ENCODE results near the gene SAMD4A.
"Not testable (repeated sequence)": the region's sequence is repeated elsewhere in the genome, so short reads cannot be mapped to it uniquely, and the experiment has no call there.

Gene SAMD4A

DNA sequence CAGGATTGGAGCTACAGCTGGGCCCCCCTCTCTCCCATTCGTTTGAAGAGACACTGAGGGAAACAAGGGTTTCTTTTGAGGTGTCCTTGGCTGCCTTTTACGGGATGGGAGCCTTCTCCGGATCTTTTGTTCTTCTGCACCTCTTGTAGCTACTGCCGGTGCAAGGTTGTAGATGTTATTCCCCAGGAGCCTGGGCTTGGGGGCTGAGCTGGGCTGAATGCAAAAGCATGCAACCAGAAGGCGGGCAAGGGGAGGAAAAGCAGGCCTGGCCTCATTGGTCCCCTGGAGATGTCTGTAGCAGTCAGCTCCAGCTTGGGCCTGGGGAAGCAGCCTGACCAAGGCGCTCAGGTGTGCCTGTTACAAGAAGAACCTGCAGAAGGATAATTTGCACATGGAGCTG lies 225.4 kb downstream of the SAMD4A start:
- DNase-seq (ENCODE audit: low read depth in 2 of 3, low spot score in 1 of 3): no peak

DNA sequence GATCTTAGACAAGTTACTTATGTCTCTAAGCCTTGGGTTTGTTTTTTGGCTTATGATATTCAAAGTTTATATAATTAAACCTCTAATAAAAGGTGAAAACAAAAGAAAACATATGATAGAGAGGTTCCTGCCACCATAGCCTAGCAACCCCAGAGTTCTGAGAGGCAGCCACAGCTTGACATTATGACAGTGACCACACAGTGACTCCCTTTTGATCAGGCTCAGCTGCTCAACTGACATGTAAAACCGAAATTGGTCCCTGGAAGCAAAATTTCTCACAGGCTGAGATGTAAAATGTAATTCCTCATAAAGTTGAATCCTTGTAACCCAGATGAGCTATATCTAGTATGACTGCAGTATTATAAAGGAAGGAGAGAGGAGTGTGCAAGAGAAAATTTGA lies 227.2 kb downstream of the SAMD4A start:
- no peak for DNase-seq (ENCODE audit: low read depth in 2 of 3, low spot score in 1 of 3)

DNA sequence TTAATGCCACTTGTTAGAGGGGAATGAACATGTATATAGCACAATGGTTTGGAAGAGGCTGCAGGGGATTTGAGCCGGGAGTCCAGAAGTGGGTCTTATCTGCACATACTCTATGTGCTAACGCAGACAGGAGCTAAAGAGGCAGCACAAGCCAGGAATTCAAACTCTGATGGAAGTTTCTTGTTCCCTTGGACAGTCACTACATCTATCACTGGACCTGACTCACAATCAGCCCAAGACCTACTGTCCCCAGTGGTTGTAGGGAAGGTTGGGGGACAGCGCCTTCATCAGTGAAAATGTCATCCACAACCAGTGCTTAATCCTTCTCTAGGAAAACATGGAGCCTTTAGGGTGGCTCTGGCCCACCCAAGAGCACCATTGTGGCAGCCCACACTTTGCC lies 227.9 kb downstream of the SAMD4A start:
- DNase-seq (ENCODE audit: low read depth in 2 of 3, low spot score in 1 of 3): no peak

DNA sequence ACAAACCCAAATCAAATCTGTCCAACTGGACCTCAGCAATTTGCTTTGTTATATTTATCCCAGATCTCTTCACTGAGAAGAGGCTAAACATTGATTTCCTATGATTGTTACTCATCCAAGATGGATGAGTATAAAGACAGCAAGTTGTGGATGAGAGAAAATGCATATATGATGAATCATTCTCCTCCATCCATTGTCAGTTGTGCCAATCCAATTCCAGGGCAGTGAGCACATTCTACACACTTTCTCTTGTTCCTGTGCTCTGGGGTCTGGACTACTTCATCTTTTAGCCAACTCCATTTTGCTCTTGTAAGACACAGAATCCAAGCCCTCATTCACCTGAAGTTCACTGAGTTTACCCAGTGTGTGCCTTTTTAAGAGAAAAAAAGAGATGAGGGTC lies 230.0 kb downstream of the SAMD4A start:
- no peak for DNase-seq (ENCODE audit: low read depth in 2 of 3, low spot score in 1 of 3)

DNA sequence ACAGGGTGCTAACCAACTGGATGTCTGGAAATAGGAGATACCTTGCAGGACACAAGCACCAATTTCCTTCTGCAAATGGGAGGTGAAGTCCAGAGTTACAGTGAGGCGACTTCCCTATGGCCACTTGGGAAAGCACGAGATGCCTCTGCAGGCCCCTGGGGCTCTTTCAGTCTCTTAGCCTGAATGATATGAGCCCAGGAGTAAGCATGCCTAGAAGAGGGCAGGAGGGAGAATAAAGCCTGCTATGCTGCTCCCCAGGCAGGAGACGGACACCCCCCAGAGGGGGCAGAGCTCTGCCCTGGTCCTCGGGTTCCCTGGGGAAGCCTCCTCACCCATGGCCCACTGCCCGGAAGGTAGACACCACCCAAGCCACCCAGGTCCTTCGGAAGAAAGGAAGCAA lies 230.6 kb downstream of the SAMD4A start:
- no peak for DNase-seq (ENCODE audit: low read depth in 2 of 3, low spot score in 1 of 3)

DNA sequence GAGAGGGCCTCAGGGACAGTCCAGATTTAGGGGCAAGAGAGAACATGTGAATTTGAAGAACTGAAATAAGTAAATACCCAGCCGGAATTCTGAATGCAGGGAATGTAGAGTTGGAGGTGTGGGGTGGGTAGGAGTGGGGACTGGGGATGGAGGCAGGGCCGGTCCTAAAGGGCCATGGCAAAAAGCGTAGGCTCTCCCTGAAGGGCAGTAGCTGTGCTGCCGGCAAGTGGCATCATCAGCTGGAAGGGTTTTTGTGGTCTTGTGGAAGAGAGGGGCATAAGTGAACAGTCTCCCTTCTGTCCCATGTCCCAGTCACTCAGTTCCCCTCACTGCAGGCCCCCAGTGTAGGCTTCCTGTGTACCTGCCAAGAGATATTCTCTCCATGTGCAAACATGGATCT lies 231.1 kb downstream of the SAMD4A start:
- DNase-seq (ENCODE audit: low read depth in 2 of 3, low spot score in 1 of 3): no peak

DNA sequence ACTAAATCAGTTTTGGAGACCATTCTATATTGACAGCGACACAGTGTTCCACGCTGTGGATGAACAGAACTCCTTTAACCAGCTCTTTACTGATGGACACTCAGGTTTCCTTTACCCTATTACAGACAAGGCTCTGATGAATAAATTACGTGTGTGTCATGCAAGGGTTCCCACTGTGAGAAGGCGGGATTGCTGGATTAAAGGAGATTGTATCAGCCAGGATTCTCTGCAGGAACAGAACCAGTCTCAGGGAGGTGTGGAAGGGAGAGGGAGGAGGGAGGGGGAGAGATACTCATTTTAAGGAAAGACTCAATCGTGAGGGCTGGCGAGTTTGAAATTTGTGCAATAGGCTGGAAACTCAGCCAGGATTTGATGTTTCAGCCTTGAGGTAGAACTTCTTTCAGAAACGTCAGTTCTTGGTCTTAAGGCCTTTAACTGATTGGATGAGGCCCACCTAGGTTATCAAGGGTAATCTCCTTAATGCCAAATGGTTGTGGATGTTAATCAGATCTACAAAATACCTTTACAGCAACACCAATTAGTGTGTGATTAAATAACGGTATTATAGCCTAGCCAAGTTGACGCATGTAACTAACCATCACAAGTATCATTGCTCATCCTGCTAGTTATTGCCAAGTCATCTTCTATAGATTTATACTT lies 231.7 kb downstream of the SAMD4A start:
- no peak for DNase-seq (ENCODE audit: low read depth in 2 of 3, low spot score in 1 of 3)

DNA sequence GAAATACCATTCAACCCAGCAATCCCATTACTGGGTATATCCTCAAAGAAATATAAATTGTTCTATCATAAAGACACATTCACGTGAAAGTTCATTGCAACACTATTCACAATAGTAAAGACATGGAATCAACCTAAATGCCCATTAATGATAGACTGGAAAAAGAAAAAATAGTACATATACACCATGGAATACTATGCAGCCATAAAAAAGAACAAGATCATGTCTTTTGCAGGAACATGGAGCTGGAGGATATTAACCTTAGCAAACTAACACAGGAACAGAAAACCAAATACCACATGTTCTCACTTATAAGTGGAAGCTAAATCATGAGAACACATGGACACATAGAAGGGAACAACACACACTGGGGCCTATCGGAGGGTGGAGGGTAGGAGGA lies 234.6 kb downstream of the SAMD4A start:
- DNase-seq (ENCODE audit: low read depth in 2 of 3, low spot score in 1 of 3): not testable (repeated sequence)

DNA sequence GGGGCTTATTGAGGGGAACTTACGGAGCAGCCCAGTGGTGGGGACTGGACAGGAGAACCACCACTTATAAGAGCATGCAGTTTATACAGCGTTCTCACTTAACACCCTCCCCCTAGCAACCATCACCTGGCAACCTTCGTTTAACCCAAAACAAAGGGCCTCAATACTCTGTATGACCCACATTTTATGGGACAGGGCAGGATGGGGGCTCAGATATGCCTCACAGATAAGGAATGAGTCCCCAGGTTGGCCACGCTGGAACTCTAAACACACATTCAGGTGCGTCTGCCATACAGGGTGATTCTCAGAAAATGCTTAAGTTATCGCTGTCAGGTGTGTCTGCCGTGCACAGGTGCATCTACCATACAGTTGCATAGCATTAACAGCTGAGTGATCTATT lies 236.5 kb downstream of the SAMD4A start:
- DNase-seq (ENCODE audit: low read depth in 2 of 3, low spot score in 1 of 3): no peak

DNA sequence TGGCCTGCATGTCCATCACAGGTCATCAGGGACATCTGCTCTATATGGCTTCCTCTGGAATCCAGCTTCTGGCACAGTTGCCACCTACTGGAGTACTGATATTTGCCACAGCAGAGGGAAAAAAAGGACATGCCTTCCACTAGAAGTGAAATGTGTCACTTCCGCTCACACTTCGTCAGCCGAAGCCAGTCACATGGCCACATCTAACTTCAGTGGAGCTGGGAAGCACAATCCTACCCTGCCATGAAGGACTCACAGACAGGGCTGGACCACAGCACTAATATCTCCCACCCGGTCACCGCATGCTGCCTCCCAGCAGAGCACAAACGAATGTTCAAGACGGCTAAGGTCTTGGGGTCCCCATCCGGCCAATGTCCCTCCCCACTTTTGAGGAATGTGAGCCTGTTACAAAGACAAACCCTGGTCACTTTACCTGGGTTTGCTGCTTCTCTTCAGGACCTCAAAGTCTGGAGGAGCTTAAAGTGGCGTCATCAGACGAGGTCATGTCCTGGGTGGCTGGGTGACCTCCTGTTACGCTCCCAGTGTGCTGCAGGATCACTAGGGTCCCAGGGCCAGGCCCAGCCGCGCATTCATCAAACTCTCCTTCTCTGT lies 237.1 kb downstream of the SAMD4A start:
- DNase-seq (ENCODE audit: low read depth in 2 of 3, low spot score in 1 of 3): no peak

DNA sequence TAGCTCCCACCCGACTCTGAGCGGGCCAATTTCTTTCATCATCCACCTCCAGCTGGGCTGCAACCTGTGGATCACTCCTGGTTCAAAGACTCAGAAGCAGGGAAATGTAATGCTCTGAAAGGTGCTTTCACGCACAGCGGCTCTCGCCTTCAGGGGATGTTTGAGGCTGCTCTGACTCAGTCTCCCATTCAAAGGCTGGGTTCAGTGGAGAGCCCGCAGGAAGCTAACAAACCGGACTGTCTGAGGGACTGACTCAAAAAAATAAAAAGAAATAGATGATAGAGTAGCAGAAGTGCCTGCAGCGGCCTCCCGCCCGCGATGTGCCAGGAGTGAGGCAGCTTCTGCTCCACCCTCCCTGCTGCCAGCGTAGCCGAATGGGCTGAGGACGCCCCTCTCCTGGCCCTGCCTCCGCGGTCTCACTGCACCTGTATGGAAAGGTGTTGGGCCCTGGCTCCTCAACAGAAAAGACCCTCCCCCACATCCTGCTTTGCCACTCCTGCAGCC lies 237.7 kb downstream of the SAMD4A start:
- no peak for DNase-seq (ENCODE audit: low read depth in 2 of 3, low spot score in 1 of 3)

DNA sequence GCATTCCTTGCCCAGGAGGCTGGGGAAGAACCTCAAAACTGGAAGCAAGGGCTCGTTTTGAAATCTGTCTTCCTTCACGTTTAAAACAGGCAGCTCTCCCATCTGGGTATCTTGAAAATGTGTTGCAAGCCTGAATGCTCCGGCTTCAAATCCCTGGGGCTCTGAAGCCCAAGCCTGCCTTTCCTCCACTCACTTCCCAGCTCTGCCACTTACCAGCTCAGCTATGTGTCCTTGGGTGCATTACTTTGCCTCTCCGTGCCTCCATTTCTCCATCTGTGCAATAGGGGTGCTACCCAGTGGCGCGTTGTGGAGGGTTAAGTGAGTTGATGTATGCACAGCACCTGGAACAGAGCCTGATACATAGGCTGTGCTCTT lies 238.1 kb downstream of the SAMD4A start:
- DNase-seq (ENCODE audit: low read depth in 2 of 3, low spot score in 1 of 3): no peak

DNA sequence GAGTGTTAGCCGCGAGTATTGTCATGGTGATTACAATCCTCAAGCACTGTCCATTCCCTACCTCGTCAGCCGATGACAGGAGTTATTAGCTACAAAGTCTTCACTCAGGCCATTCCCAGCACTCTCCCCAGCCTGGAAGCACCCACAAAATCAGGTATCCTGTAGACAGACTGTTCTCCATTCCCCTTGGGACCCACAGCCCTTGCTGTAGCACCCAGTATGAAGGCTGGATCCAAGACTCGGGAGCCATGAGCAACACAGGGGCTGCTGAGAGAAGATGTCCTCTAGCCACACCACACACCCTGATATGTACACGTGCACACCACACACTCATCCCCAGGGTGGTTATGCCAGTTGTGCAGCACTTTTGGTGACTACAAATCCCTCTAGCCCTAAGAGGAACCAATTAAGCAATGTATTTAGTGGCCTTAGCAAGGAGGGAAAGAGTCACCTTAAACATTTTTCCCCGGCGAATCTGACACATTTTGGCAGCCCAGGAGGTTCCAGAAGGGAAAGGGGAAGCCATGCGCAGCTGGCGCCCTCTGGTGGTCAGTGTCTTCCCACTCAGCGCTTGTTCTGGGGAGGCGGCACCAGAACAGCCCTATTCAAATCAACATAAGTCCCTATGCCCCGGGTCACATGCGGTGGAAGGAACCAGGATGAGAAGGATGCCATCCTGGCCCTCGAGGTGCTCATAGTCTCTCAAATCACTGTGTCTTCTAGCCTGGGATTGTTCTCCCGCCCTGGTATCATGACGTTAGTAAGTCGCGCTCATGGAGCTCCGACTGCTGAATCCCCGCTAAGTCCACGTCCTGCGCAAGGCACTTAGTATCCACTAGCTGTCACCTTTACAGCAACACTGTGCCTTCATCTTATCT lies 238.8 kb downstream of the SAMD4A start:
- peak; percentile 62 to 79 (median 68) for DNase-seq (ENCODE audit: low read depth in 2 of 3, low spot score in 1 of 3)

DNA sequence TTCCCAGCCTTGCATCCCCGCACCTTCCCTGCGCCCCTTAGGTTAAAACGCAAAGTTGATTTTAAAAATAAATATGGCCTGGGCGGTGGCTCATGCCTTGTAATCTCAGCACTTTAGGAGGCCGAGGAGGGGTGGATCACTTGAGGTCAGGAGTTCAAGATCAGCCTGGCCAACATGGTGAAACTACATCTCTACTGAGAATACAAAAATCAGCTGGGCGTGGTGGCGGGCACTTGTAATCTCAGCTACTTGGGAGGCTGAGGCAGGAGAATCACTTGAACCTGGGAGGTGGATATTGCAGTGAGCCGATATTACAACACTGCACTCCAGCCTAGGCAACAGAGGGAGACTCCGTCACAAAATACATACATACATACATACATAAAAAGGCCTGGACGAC lies 239.7 kb downstream of the SAMD4A start:
- DNase-seq (ENCODE audit: low read depth in 2 of 3, low spot score in 1 of 3): no peak

DNA sequence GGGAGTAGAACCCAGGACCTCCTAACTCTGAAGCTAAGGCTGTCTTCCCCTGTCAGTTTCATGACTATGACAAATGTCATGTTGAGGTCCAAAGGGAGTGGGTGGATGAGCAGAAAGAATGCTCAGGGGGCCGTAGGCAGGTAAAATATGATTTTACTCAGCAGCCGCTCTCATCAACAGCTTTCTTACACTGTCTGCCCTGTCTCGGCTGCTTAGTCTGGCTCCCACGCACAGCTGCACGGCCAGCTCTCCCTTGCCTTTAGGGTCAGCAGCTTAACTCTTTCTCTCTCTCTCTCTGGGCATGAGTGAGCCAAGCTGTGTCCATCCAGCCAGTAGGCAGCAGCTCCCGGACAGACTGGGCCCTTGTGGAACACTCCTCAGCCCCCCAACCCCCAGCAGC lies 240.5 kb downstream of the SAMD4A start:
- DNase-seq (ENCODE audit: low read depth in 2 of 3, low spot score in 1 of 3): no peak

DNA sequence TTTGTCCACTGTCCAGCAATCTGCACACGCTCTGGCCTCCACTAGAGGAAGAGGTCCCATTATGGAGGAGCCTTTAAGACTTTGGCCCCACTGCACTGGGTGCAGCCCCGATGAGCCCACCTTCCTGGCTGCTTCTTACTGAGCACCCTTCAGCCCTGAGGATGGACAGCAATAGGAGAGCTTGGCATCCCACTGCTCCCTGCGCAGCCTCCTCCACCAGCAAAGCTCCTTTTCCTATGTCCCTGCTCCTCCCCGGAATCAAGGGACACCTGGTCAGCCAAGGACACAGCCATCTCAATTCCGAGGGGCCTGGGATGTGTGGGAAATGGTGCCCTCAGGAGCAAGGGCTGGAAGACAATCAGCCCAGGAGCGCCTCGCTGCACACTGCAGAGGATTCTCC lies 241.0 kb downstream of the SAMD4A start:
- DNase-seq (ENCODE audit: low read depth in 2 of 3, low spot score in 1 of 3): no peak

DNA sequence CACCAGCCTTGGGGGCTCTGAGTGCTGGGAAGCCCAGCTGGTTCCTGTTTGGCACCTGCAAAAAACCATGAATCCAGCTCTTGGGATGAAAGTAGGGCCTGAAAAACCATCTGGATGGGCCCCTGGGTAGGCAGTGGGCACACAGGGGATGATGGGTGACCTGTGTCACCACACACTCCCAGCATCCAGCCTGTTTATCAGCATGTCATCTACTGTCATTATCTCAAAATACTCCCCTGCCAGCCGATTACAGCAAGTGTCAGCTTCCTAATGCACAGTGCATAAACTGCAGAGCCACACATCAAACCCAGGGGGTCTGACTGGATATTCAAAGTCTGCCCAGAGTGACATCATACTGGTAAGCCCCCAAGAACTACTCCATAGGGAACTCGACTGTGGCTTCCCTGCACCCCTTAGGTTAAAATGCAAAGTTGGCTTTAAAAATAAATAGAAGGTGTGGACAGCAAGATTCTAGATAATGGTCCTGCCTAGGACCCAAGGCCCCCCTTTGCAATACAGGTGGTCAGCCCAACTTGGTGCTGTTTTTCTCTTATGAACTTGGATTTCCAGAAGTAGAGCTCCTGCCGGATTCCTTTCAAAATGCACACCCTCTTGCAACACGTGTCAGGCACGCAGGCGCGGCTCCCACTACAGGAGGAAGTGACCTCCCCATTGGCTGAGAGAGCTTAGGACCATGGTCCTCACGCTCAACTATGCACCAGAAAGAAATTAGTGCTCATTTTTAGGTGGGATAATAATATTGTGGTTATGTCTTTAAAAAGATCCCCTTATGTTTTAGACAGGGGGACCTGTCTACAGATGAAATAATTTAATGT lies 241.6 kb downstream of the SAMD4A start:
- DNase-seq (ENCODE audit: low read depth in 2 of 3, low spot score in 1 of 3): no peak

DNA sequence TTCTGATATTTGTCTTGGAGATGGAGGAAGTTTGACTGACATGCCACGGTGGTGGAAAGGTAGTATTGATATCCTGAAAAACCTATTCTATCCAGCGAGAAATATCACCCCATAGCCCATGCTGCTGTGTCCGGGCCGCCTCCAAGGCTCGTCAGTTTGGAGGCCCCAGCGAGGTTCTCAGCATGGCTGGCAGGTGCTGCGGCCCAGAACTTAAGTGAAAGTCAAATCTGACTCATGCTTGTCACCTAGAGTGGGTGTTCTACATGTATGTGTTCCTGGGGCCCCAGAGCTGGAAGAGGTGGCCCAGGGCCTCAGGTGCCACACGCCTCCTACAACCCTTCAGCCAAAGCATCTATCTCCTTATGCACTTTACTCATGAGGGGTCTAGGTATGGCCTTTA lies 242.8 kb downstream of the SAMD4A start:
- peak in 1 of 3 donors; percentile 3 for DNase-seq (ENCODE audit: low read depth in 2 of 3, low spot score in 1 of 3)

DNA sequence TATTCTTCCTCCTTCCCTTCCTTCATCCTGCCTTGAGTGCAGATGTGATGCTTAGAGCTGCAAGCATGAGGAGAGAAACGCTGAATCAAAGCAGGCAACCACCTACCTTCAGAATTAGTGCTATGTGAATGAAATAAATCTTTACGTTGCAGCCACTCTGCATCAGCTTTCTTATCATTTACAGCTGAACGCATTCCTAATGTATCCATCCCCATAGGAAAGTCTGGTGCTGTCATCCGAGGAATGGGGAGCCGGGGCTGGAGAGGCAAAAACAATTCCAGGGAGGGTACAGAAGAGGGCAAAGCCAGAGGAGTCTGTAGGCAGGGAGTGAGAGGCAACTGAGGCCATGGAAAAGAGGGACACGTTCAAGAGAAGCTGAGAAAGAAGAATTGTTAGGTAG lies 245.7 kb downstream of the SAMD4A start:
- DNase-seq (ENCODE audit: low read depth in 2 of 3, low spot score in 1 of 3): no peak

DNA sequence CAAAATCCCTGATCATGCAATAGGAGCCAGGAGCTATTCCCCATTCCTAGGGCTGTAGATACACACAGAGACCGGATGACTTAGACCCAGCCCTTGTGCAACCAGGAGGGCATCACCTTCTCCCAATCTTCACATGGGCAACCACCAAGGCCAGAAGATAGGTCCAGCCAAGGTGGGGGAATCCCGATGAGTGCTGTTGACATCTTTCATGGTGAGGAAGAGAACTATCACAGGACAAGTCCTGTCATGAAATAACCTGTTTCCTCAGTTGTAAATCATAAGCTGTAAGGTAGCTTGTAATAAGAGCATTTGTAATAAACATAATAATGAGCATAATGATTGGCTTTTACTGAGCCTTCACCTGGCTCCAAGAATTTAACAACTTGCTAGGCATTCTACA lies 246.2 kb downstream of the SAMD4A start:
- DNase-seq (ENCODE audit: low read depth in 2 of 3, low spot score in 1 of 3): no peak

DNA sequence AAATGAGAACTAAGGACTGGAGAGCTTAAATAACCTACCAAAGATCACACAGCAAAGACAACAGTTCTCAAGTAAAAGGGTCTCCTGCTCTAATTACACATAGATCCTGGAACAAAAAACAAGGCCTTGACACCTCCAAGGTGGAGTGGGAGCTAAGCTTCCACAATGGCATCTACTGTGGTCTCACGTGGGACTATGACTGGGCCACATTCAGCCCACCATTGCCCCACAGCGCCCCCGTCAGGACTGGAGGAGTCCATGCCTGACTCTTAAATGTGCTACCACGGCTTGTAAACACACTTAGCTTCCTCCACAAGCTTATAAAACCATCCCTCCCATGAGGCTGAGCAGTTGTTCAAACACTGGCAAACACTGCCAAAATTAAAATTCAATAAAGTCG lies 247.1 kb downstream of the SAMD4A start:
- peak; percentile 25 to 46 (median 38) for DNase-seq (ENCODE audit: low read depth in 2 of 3, low spot score in 1 of 3)

All from stimulated activated CD4-positive, alpha-beta T cell treated with anti-CD3 and anti-CD28 coated beads, Interleukin-12 subunit alpha, Interleukin-12 subunit beta, amount 100 ng/mL, for 48 hours (primary cell).